SJCRH30 (cell line): ENCODE data around the gene ZFYVE16. TPM values are rescaled to one million over a fixed set of nuclear protein-coding genes. Genes with fewer than 3 reads are reported as not detected.
A peak's percentile ranks its signal among the peaks of the same experiment; 100 is the strongest.
"Not testable (repeated sequence)": the region's sequence is repeated elsewhere in the genome, so short reads cannot be mapped to it uniquely, and the experiment has no call there.

Source experiments
- DNase-seq, 2 experiments: peaks; one replicate each; pipeline ENCODE4 v3.0.0-alpha.2; 2015 to 2020
- H3K27ac ChIP-seq: fragments of 250-450 bp; sonication (Bioruptor Pico); 2 replicates; pipeline ENCODE4 v1.5.1; 2020; ENCODE audit warnings: mild to moderate bottlenecking, moderate library complexity
- H3K27me3 ChIP-seq: fragments of 250-450 bp; sonication (Bioruptor Pico); 2 replicates; pipeline ENCODE4 v1.5.1; 2020; ENCODE audit warnings: mild to moderate bottlenecking, moderate library complexity
- H3K36me3 ChIP-seq: fragments of 250-450 bp; sonication (Bioruptor Pico); 2 replicates; pipeline ENCODE4 v1.5.1; 2020; ENCODE audit warnings: mild to moderate bottlenecking, moderate library complexity
- H3K4me1 ChIP-seq: fragments of 250-450 bp; sonication (Bioruptor Pico); 2 replicates; pipeline ENCODE4 v1.5.1; 2020; ENCODE audit warnings: mild to moderate bottlenecking, moderate library complexity
- H3K4me3 ChIP-seq: fragments of 250-450 bp; sonication (Bioruptor Pico); 2 replicates; pipeline ENCODE4 v1.5.1; 2020; ENCODE audit warnings: mild to moderate bottlenecking, moderate library complexity
- H3K9me3 ChIP-seq: fragments of 250-450 bp; sonication (Bioruptor Pico); replicated peaks from 2 replicates; pipeline ENCODE4 v1.5.1; 2020; ENCODE audit warnings: mild to moderate bottlenecking, moderate library complexity
- total RNA-seq: library from RNA; depleted of rRNA; stranded (reverse); fragments of >200 nt; shearing (Covaris generic); gene quantifications from 2 replicates; pipeline ENCODE4 v1.2.3, GENCODE V29; 2014

Gene ZFYVE16
- total RNA-seq, 1 experiment from 2014 or later: 67.8 TPM

- DNase-seq: no peak
- H3K27ac ChIP-seq: no peak overlapping the region
- H3K4me3 ChIP-seq: no peak overlapping the region
- H3K27me3 ChIP-seq: no peaks in the 10 kb centered on the region
- H3K36me3 ChIP-seq: peaks cover 74% of the 10 kb centered on the region
- no peaks in the 10 kb centered on the region for H3K9me3 ChIP-seq
- H3K4me1 ChIP-seq: no peaks in the 10 kb centered on the region
These were observed 34.9 kb downstream of the ZFYVE16 start for GRCh38 chr5:80442742-80443141.

- no peak for DNase-seq
- Histone ChIP-seq H3K9me3 (no peaks in the 10 kb centered on the region), H3K4me3 (no peak overlapping the region), H3K36me3 (peaks cover 80% of the 10 kb centered on the region), H3K27me3 (no peaks in the 10 kb centered on the region), H3K4me1 (no peaks in the 10 kb centered on the region), H3K27ac (no peak overlapping the region)
These were observed 45.5 kb downstream of the ZFYVE16 start for GRCh38 chr5:80453366-80453765.

- Histone ChIP-seq H3K27me3 (no peaks in the 10 kb centered on the region), H3K36me3 (peaks cover 91% of the 10 kb centered on the region), H3K9me3 (peaks cover 27% of the 10 kb centered on the region), H3K27ac (no peak overlapping the region), H3K4me1 (no peaks in the 10 kb centered on the region), H3K4me3 (no peak overlapping the region)
- no peak for DNase-seq
These were observed 55.4 kb downstream of the ZFYVE16 start for GRCh38 chr5:80463269-80463668.

- H3K4me1 ChIP-seq: no peaks in the 10 kb centered on the region
- H3K27me3 ChIP-seq: no peaks in the 10 kb centered on the region
- peaks cover 21% of the 10 kb centered on the region for H3K9me3 ChIP-seq
- H3K36me3 ChIP-seq: peaks cover 79% of the 10 kb centered on the region
- no peak overlapping the region for H3K27ac ChIP-seq
- H3K4me3 ChIP-seq: no peak overlapping the region
- DNase-seq: no peak
These were observed 59.0 kb downstream of the ZFYVE16 start for GRCh38 chr5:80466669-80467485.

- H3K4me1 ChIP-seq: no peaks in the 10 kb centered on the region
- no peak for DNase-seq
- peaks cover 18% of the 10 kb centered on the region; the same call in 1 of the 2 replicates for H3K9me3 ChIP-seq
- no peak overlapping the region for H3K4me3 ChIP-seq
- H3K27me3 ChIP-seq: no peaks in the 10 kb centered on the region
- H3K36me3 ChIP-seq: peaks cover 79% of the 10 kb centered on the region
- no peak overlapping the region for H3K27ac ChIP-seq
These were observed 60.3 kb downstream of the ZFYVE16 start for GRCh38 chr5:80468131-80468530.

GRCh38 chr5:80470631-80471030 lies 62.8 kb downstream of the ZFYVE16 start:
- not testable (repeated sequence) for H3K4me1 ChIP-seq, DNase-seq, H3K4me3 ChIP-seq, H3K27ac ChIP-seq, H3K9me3 ChIP-seq, H3K27me3 ChIP-seq
- H3K36me3 ChIP-seq: peaks cover 79% of the 10 kb centered on the region

- no peak overlapping the region for H3K27ac ChIP-seq
- H3K4me1 ChIP-seq: no peaks in the 10 kb centered on the region
- no peaks in the 10 kb centered on the region for H3K27me3 ChIP-seq
- H3K36me3 ChIP-seq: peaks cover 91% of the 10 kb centered on the region
- H3K4me3 ChIP-seq: no peak overlapping the region
- 0 out of 2 replicates have a peak, but pooled peaks cover 2% of the 10 kb centered on the region for H3K9me3 ChIP-seq
- no peak for DNase-seq
These were observed 67.1 kb downstream of the ZFYVE16 start for GRCh38 chr5:80474929-80475328.

- Histone ChIP-seq H3K4me3 (no peak overlapping the region), H3K4me1 (no peaks in the 10 kb centered on the region), H3K27me3 (no peaks in the 10 kb centered on the region), H3K36me3 (peaks cover 96% of the 10 kb centered on the region), H3K27ac (no peak overlapping the region), H3K9me3 (no peaks in the 10 kb centered on the region)
- no peak for DNase-seq
These were observed 71.8 kb downstream of the ZFYVE16 start for GRCh38 chr5:80479713-80480112.

GRCh38 chr5:80480354-80480753 lies 72.5 kb downstream of the ZFYVE16 start:
- Histone ChIP-seq H3K27ac (no peak overlapping the region), H3K36me3 (peaks cover 96% of the 10 kb centered on the region), H3K4me3 (no peak overlapping the region), H3K9me3 (no peaks in the 10 kb centered on the region), H3K4me1 (no peaks in the 10 kb centered on the region), H3K27me3 (no peaks in the 10 kb centered on the region)
- no peak for DNase-seq

- DNase-seq: peak; percentile 59 to 82
- H3K27ac ChIP-seq: no peak overlapping the region
- no peaks in the 10 kb centered on the region for H3K9me3 ChIP-seq
- peaks cover 90% of the 10 kb centered on the region for H3K36me3 ChIP-seq
- H3K4me1 ChIP-seq: no peaks in the 10 kb centered on the region
- H3K4me3 ChIP-seq: no peak overlapping the region
- no peaks in the 10 kb centered on the region for H3K27me3 ChIP-seq
These were observed 73.4 kb downstream of the ZFYVE16 start for GRCh38 chr5:80481019-80481893.

- Histone ChIP-seq H3K36me3 (peaks cover 77% of the 10 kb centered on the region), H3K4me3 (no peak overlapping the region), H3K9me3 (no peaks in the 10 kb centered on the region), H3K27ac (no peak overlapping the region), H3K4me1 (no peaks in the 10 kb centered on the region), H3K27me3 (no peaks in the 10 kb centered on the region)
- no peak for DNase-seq
These were observed 74.7 kb downstream of the ZFYVE16 start for GRCh38 chr5:80482578-80482977.

- Histone ChIP-seq H3K4me3 (no peak overlapping the region), H3K27ac (no peak overlapping the region), H3K27me3 (no peaks in the 10 kb centered on the region), H3K4me1 (no peaks in the 10 kb centered on the region), H3K9me3 (no peaks in the 10 kb centered on the region), H3K36me3 (peaks cover 66% of the 10 kb centered on the region)
- DNase-seq: no peak
These were observed 75.9 kb downstream of the ZFYVE16 start for GRCh38 chr5:80483636-80484232.

GRCh38 chr5:80487444-80487828 lies 79.6 kb downstream of the ZFYVE16 start:
- peaks cover 31% of the 10 kb centered on the region for H3K36me3 ChIP-seq
- no peaks in the 10 kb centered on the region for H3K9me3 ChIP-seq
- no peaks in the 10 kb centered on the region for H3K27me3 ChIP-seq
- peaks cover 5% of the 10 kb centered on the region for H3K4me1 ChIP-seq
- DNase-seq: no peak
- peak overlapping the region; percentile 85 for H3K27ac ChIP-seq
- H3K4me3 ChIP-seq: peak overlapping the region; percentile 62

GRCh38 chr5:80487829-80488721 lies 80.2 kb downstream of the ZFYVE16 start, which contains the start of gene FAM151B:
FAM151B (plus strand) TSS chr5:80488100; CDS start chr5:80488124, 24 bp downstream.
- H3K4me3 ChIP-seq: peak within 1 kb of the TSS; percentile 62
- peaks cover 25% of the 10 kb centered on the region for H3K36me3 ChIP-seq
- no peaks in the 10 kb centered on the region for H3K9me3 ChIP-seq
- H3K27me3 ChIP-seq: no peaks in the 10 kb centered on the region
- peak within 1 kb of the TSS; percentile 85 for H3K27ac ChIP-seq
- H3K4me1 ChIP-seq: peaks cover 10% of the 10 kb centered on the region
- peak; percentile 96 for DNase-seq
